H1 (cell line): ENCODE data around the gene SCNN1B. TPM values are rescaled to one million over a fixed set of nuclear protein-coding genes. Genes with fewer than 3 reads are reported as not detected.

Experiments
- SIN3A ChIP-seq, 2 experiments: IDR thresholded peaks in 1 of 2; conservative IDR thresholded peaks in 1 of 2; 2 replicates each; pipeline ENCODE4 v1.6.1; 2011 to 2012; ENCODE audit warnings: low read length in 2 of 2, improper control_type of control experiment in 1 of 2, low read depth in 1 of 2, mild to moderate bottlenecking in 1 of 2
- polyA plus RNA-seq, 7 experiments: library from polyadenylated mRNA; depleted of rRNA in 3 of 7; stranded (reverse) in 5 of 7; unstranded in 2 of 7; fragments of >200 nt in 5 of 7; fragments of 200-250 nt in 2 of 7; gene quantifications; 1 replicate in 5 of 7; 2 replicates in 1 of 7; 4 replicates in 1 of 7; pipeline versions ENCODE4 v1.2.1 to v1.2.3, GENCODE V29; 2011 to 2013; ENCODE audit warnings: missing spikeins in 2 of 7, mixed read lengths in 2 of 7
- total RNA-seq: library from RNA; stranded (reverse); fragmentation: NEBNext Ultra II Directional; extraction: Animal tissue kit (Norgen Biotek cat#: 25700); gene quantifications from 2 replicates; pipeline ENCODE4 v1.2.1, GENCODE V29; 2021

Gene SCNN1B
- total and polyA plus RNA-seq, 2 of the 8 experiments (the other 6 are each of a cell fraction or from before 2014, with no cell fraction given) = 0.20 to 0.95 TPM

DNA sequence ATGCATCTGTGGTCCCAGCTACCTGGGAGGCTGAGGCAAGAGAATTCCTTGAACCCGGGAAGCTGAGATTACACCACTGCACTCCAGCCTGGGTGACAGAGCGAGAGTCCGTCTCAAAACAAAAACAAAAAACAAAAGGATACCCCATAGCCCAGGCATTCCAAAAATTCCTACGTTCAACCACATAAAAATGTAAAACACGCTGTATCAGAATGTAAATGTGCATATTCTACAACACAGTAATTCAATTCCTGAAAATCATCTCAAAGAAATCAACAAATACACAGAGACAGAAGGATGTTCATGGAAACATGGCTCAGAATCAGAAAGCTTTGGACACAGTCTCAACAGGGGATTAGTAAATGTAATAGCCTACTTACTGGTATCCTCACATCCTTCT, 117.9 kb downstream of the SCNN1B start (continued):
- TF ChIP-seq SIN3A (conservative IDR thresholded peaks at IDR 0.05 in 1 of 2, IDR thresholded peaks at IDR 0.05 in 1 of 2; ENCODE audit: low read depth in 1 of 2, low read length in 2 of 2) = no peak
